Measurements from ENCODE around the gene NFATC3.
"Not testable (repeated sequence)": the region's sequence is repeated elsewhere in the genome, so short reads cannot be mapped to it uniquely, and the experiment has no call there.

NFATC3 gene

GRCh38 chr16:68090130-68090529 lies 5.0 kb downstream of the NFATC3 start:
- DNase-seq, result no peak

GRCh38 chr16:68090533-68090932 lies 5.4 kb downstream of the NFATC3 start:
- DNase-seq, result no peak

- DNase-seq, result no peak
These were observed 6.5 kb downstream of the NFATC3 start for GRCh38 chr16:68091380-68092261.

GRCh38 chr16:68092275-68092674 lies 7.1 kb downstream of the NFATC3 start:
- not testable (repeated sequence) for DNase-seq

- no peak for DNase-seq
These were observed 8.8 kb downstream of the NFATC3 start for GRCh38 chr16:68093816-68094613.

GRCh38 chr16:68094614-68094934 lies 9.4 kb downstream of the NFATC3 start:
- no peak for DNase-seq

GRCh38 chr16:68096491-68096890 lies 11.3 kb downstream of the NFATC3 start:
- DNase-seq, result no peak

GRCh38 chr16:68097088-68097487 lies 11.9 kb downstream of the NFATC3 start:
- no peak for DNase-seq

- DNase-seq, result no peak
These were observed 12.7 kb downstream of the NFATC3 start for GRCh38 chr16:68097895-68098294.

GRCh38 chr16:68100488-68100887 lies 15.3 kb downstream of the NFATC3 start:
- no peak for DNase-seq

GRCh38 chr16:68105611-68106010 lies 20.4 kb downstream of the NFATC3 start:
- DNase-seq, result no peak

GRCh38 chr16:68107230-68107928 lies 22.2 kb downstream of the NFATC3 start:
- not testable (repeated sequence) for DNase-seq

- not testable (repeated sequence) for DNase-seq
These were observed 24.0 kb downstream of the NFATC3 start for GRCh38 chr16:68109156-68109555.

GRCh38 chr16:68110611-68111010 lies 25.4 kb downstream of the NFATC3 start:
- DNase-seq, result not testable (repeated sequence)

GRCh38 chr16:68111379-68111778 lies 26.2 kb downstream of the NFATC3 start:
- no peak for DNase-seq

GRCh38 chr16:68113059-68113761 lies 28.0 kb downstream of the NFATC3 start:
- DNase-seq, result no peak

- no peak for DNase-seq
These were observed 28.6 kb downstream of the NFATC3 start for GRCh38 chr16:68113765-68114240.

- DNase-seq, result not testable (repeated sequence)
These were observed 29.8 kb downstream of the NFATC3 start for GRCh38 chr16:68114939-68115338.

GRCh38 chr16:68115851-68116250 lies 30.7 kb downstream of the NFATC3 start:
- no peak for DNase-seq

- no peak for DNase-seq
These were observed 31.2 kb downstream of the NFATC3 start for GRCh38 chr16:68116256-68116867.

- DNase-seq, result no peak
These were observed 32.7 kb downstream of the NFATC3 start for GRCh38 chr16:68117884-68118283.

- not testable (repeated sequence) for DNase-seq
These were observed 33.8 kb downstream of the NFATC3 start for GRCh38 chr16:68118954-68119353.
